ENCODE measurements around the gene CRIM1.

Gene CRIM1

DNA sequence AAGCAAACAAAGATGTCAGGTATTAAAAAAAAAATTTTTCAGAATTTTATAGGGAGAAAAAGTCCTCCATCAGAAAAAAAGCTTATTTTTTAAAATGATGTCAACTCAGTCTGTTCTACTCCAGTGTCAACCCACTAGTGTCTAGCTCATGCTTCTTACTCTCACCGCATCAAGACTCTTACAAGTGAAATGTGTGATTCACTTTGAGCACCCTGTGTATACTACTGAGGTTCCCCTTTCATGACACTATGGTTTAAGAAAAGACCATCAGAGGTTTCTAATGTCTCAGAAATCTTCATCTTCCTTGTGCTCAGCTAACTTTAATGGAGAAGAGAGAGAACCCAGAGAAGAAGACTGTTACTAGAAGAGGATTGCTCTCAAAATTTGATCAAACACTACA lies 199.0 kb downstream of the CRIM1 start:
- Histone ChIP-seq H3K9me3 (ENCODE audit: low read length) (no peaks in the 10 kb centered on the region), H3K4me3 (ENCODE audit: low read length) (no peak overlapping the region), H3K27me3 (ENCODE audit: insufficient read depth, low read length) (no peaks in the 10 kb centered on the region), H3K4me1 (ENCODE audit: insufficient read depth, low read length) (no peaks in the 10 kb centered on the region), H2AFZ (ENCODE audit: low read depth, low read length) (no peak overlapping the region), H3K36me3 (ENCODE audit: insufficient read depth, low read length) (peaks cover 60% of the 10 kb centered on the region)

DNA sequence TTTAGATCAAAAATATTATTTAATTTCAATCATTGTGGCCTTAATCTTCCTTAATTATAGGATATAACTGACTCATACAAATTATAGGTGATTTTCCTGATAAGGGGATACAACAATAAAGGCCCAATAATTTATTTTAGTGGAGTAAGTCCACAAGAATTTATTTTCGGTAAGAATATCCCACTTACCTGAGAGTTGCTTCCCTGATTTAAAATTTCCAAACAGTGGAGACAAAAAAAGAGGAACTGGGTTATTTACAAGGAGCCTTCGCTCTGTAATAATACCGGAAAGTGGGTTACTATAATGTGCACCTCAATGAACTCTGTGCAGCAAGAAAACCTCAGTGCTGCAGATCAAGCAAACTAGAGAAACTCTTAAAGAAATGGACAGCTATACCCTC lies 200.2 kb downstream of the CRIM1 start:
- Histone ChIP-seq H3K4me3 (ENCODE audit: low read length) (no peak overlapping the region), H3K36me3 (ENCODE audit: insufficient read depth, low read length) (peaks cover 56% of the 10 kb centered on the region), H3K4me1 (ENCODE audit: insufficient read depth, low read length) (no peaks in the 10 kb centered on the region), H3K27me3 (ENCODE audit: insufficient read depth, low read length) (no peaks in the 10 kb centered on the region), H2AFZ (ENCODE audit: low read depth, low read length) (no peak overlapping the region), H3K9me3 (ENCODE audit: low read length) (no peaks in the 10 kb centered on the region)

- Histone ChIP-seq H3K4me1 (ENCODE audit: insufficient read depth, low read length) (peaks cover 8% of the 10 kb centered on the region), H3K27me3 (ENCODE audit: insufficient read depth, low read length) (no peaks in the 10 kb centered on the region), H3K36me3 (ENCODE audit: insufficient read depth, low read length) (peaks cover 47% of the 10 kb centered on the region), H2AFZ (ENCODE audit: low read depth, low read length) (no peak overlapping the region), H3K4me3 (ENCODE audit: low read length) (no peak overlapping the region), H3K9me3 (ENCODE audit: low read length) (no peaks in the 10 kb centered on the region)
Observed at GRCh38 chr2:36556842-36557241, 201.3 kb downstream of the CRIM1 start.

DNA sequence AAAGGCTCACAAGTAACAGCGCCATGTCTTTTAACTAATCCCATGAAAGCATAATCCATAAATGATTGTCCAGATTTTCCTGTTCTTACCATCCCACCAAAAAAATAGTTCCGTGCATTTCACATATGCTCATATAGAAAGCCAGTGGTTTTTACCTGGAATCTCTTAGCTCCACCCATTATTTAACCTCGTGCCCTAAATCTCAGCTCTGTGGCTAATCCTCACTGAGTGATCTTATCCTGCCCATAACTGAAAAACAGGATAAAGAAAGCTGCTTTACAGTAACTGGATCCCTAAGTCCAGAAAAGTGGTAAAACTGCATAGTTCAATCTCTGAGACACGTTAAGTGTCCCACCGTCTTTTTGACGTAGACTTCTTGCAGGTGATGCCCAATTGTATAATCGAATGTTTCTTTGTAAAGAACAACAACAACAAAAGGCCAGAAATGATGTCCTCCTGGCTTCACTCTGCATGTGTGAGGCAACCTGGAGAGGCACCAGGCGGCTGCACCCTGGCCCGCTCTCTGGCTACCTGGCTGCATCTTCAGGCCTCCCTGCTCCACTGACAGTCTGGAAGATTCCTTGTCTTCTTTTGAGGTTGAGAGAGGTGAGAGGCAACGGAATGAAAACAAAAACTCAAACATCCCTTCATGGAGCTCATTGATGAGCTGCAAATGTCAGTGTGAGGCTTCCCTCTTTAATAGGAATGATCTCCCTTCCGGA lies 203.8 kb downstream of the CRIM1 start:
- no peak overlapping the region for H3K4me3 ChIP-seq (ENCODE audit: low read length)
- peaks cover 12% of the 10 kb centered on the region for H3K4me1 ChIP-seq (ENCODE audit: insufficient read depth, low read length)
- H2AFZ ChIP-seq (ENCODE audit: low read depth, low read length): no peak overlapping the region
- no peaks in the 10 kb centered on the region for H3K9me3 ChIP-seq (ENCODE audit: low read length)
- H3K27me3 ChIP-seq (ENCODE audit: insufficient read depth, low read length): no peaks in the 10 kb centered on the region
- peaks cover 28% of the 10 kb centered on the region for H3K36me3 ChIP-seq (ENCODE audit: insufficient read depth, low read length)

DNA sequence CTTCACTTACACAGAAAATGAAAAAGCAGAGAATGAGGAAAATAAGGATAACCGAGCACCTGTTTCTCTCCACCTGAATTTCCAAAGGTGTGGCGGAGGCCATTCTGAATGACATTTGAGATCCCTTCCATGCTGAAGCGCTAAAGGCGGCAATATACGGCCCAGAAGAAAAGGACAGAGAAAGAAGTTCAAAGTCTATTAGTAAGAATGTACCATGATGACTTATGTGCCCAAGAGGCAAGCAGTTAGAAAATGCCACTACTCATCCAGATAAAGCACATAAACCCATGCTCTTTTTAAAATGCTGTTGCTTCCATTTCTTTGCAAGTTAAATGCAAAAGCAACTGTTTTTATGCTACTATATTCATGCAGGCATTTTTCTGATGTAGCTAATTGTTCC lies 205.1 kb downstream of the CRIM1 start:
- H2AFZ ChIP-seq (ENCODE audit: low read depth, low read length): no peak overlapping the region
- no peaks in the 10 kb centered on the region for H3K9me3 ChIP-seq (ENCODE audit: low read length)
- H3K27me3 ChIP-seq (ENCODE audit: insufficient read depth, low read length): no peaks in the 10 kb centered on the region
- H3K4me1 ChIP-seq (ENCODE audit: insufficient read depth, low read length): peaks cover 12% of the 10 kb centered on the region
- H3K4me3 ChIP-seq (ENCODE audit: low read length): no peak overlapping the region
- peaks cover 22% of the 10 kb centered on the region for H3K36me3 ChIP-seq (ENCODE audit: insufficient read depth, low read length)

DNA sequence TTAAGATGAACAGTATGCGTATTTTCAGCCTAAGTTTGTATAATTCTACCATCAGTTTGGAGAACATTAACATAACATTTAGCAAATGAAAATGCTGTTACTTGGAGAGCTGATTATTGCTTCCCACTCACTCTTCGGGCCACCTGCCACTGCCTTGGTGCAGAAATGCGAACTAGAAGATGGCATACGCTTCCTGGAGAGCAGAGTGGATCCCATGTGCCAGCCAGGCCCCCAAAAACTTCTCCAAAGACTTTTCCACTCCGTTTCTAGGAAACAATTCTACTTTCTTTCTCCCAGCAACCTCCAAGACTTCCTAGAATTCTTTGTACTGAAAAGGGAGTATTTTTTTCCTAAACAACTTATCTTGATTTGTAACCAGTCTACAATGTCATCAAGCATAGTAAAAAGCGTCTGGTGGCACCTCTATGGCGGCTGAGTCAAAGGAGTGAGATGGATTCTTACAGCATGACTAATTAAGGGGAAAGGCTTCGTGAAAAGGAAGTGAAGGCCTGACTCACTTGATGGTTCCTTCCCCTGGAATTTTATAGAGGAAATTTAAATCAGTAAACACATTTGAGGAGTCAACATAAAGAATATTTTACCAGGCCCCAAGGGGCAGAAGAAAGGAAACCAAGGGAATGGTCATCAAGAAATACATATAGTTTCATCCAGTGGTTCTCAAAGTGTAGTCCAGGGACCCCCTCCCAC lies 205.8 kb downstream of the CRIM1 start:
- Histone ChIP-seq H3K9me3 (ENCODE audit: low read length) (no peaks in the 10 kb centered on the region), H3K27me3 (ENCODE audit: insufficient read depth, low read length) (no peaks in the 10 kb centered on the region), H3K36me3 (ENCODE audit: insufficient read depth, low read length) (peaks cover 23% of the 10 kb centered on the region), H3K4me3 (ENCODE audit: low read length) (no peak overlapping the region), H2AFZ (ENCODE audit: low read depth, low read length) (no peak overlapping the region), H3K4me1 (ENCODE audit: insufficient read depth, low read length) (peaks cover 12% of the 10 kb centered on the region)

DNA sequence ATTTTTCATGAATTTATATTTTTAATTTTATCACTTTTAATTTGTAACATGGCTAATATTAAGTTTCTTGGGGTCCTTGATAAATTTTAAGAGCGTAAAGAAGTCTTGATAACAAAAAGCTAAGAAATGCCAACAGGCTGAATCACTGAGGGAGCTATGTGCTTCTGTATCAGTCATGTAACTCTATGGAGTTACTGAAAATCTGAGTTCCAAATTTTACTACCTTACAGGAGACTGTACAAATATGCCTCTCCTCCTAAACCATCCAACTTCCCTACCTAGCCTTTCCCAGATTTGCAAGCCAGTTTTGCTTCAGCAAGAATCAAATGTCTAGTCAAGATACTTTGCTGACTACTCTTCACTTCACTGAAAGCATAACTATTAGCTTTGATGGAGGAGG lies 206.7 kb downstream of the CRIM1 start:
- no peak overlapping the region for H3K4me3 ChIP-seq (ENCODE audit: low read length)
- no peaks in the 10 kb centered on the region for H3K9me3 ChIP-seq (ENCODE audit: low read length)
- peaks cover 12% of the 10 kb centered on the region for H3K4me1 ChIP-seq (ENCODE audit: insufficient read depth, low read length)
- H3K27me3 ChIP-seq (ENCODE audit: insufficient read depth, low read length): no peaks in the 10 kb centered on the region
- peaks cover 26% of the 10 kb centered on the region for H3K36me3 ChIP-seq (ENCODE audit: insufficient read depth, low read length)
- H2AFZ ChIP-seq (ENCODE audit: low read depth, low read length): no peak overlapping the region

GRCh38 chr2:36562973-36563532 lies 207.5 kb downstream of the CRIM1 start:
- Histone ChIP-seq H3K36me3 (ENCODE audit: insufficient read depth, low read length) (peaks cover 26% of the 10 kb centered on the region), H3K4me1 (ENCODE audit: insufficient read depth, low read length) (peaks cover 12% of the 10 kb centered on the region), H2AFZ (ENCODE audit: low read depth, low read length) (no peak overlapping the region), H3K9me3 (ENCODE audit: low read length) (no peaks in the 10 kb centered on the region), H3K4me3 (ENCODE audit: low read length) (no peak overlapping the region), H3K27me3 (ENCODE audit: insufficient read depth, low read length) (no peaks in the 10 kb centered on the region)

DNA sequence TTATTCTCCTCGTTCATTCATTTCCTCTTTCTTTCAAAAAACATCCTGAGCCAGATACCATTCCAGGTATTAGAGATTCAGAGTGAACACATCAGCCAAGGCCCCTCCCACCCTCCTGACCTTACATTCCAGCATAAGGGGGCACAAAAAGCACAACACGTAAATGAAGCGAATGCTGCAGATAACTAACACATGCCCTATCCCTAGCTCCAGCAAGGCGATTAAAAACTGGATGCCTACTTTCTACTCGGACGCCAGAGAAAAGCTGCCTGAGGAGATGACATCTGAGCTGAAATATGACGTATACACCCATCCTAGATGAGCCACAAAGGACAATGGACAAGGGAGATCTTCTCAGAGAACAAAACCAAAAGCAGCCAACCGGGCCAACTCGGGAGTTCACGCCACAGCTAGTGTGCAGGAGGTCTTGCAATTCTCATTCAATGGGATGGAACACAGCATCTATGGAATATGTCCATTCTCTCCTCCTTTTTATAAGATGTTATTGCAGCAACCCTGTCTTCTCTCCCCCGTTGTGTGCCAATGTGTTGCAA lies 208.9 kb downstream of the CRIM1 start:
- no peaks in the 10 kb centered on the region for H3K27me3 ChIP-seq (ENCODE audit: insufficient read depth, low read length)
- H3K9me3 ChIP-seq (ENCODE audit: low read length): no peaks in the 10 kb centered on the region
- H3K4me3 ChIP-seq (ENCODE audit: low read length): no peak overlapping the region
- peaks cover 12% of the 10 kb centered on the region for H3K4me1 ChIP-seq (ENCODE audit: insufficient read depth, low read length)
- H3K36me3 ChIP-seq (ENCODE audit: insufficient read depth, low read length): peaks cover 26% of the 10 kb centered on the region
- H2AFZ ChIP-seq (ENCODE audit: low read depth, low read length): no peak overlapping the region

DNA sequence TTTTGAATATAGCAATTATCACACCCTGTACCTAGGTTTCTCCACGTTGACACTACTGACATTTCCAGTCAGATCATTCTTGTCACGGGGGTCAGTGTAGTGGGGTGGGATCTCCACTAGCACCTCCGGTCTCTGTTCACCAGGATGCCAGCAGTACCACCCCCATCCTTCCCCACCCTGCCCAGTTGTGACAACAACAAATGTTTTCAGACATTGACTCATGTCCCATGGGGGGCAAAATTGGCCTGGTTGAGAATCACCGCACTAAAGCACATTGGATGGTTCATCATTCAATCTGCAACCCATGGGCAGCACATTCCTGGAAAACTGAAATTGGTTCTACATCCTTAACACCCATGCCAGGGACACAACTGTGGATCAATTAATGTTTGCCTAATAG lies 210.1 kb downstream of the CRIM1 start:
- Histone ChIP-seq H3K36me3 (ENCODE audit: insufficient read depth, low read length) (peaks cover 25% of the 10 kb centered on the region), H3K9me3 (ENCODE audit: low read length) (no peaks in the 10 kb centered on the region), H3K4me1 (ENCODE audit: insufficient read depth, low read length) (peaks cover 12% of the 10 kb centered on the region), H2AFZ (ENCODE audit: low read depth, low read length) (no peak overlapping the region), H3K4me3 (ENCODE audit: low read length) (no peak overlapping the region), H3K27me3 (ENCODE audit: insufficient read depth, low read length) (no peaks in the 10 kb centered on the region)

GRCh38 chr2:36566887-36567286 lies 211.3 kb downstream of the CRIM1 start:
- no peak overlapping the region for H3K4me3 ChIP-seq (ENCODE audit: low read length)
- H3K9me3 ChIP-seq (ENCODE audit: low read length): no peaks in the 10 kb centered on the region
- H3K27me3 ChIP-seq (ENCODE audit: insufficient read depth, low read length): no peaks in the 10 kb centered on the region
- peaks cover 26% of the 10 kb centered on the region for H3K36me3 ChIP-seq (ENCODE audit: insufficient read depth, low read length)
- peaks cover 3% of the 10 kb centered on the region for H3K4me1 ChIP-seq (ENCODE audit: insufficient read depth, low read length)
- H2AFZ ChIP-seq (ENCODE audit: low read depth, low read length): no peak overlapping the region

GRCh38 chr2:36567711-36568408 lies 212.3 kb downstream of the CRIM1 start:
- Histone ChIP-seq H3K27me3 (ENCODE audit: insufficient read depth, low read length) (no peaks in the 10 kb centered on the region), H3K36me3 (ENCODE audit: insufficient read depth, low read length) (peaks cover 26% of the 10 kb centered on the region), H3K4me3 (ENCODE audit: low read length) (no peak overlapping the region), H3K4me1 (ENCODE audit: insufficient read depth, low read length) (peaks cover 10% of the 10 kb centered on the region), H3K9me3 (ENCODE audit: low read length) (no peaks in the 10 kb centered on the region), H2AFZ (ENCODE audit: low read depth, low read length) (no peak overlapping the region)
